ENCODE data around the gene DCTD.

DNA sequence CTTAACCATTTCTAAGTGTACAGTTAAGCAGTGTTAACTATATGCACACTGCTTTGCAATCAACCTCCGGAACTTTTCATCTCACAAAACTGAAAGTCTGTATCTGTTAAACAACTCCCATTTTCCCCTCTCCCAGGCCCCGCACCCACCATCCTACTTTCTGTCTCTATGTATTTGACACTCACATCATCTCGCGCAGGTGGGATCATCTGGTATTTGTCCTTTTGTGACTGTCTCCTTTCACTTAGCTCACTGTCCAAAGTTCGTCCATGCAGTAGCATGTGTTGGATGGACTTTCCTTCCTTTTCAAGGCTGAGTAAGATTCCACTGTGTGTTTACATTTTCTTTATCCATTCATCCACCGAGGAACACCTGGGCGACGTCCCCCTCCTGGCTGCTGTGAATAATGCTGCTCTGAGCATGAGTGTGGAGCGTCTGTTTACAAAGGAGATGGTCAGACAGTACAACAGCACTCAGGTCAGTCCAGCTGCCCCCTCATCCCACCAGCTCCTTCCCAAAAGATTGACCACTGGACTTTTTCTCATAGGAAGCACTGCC is 39.8 kb downstream of the DCTD start:
- no peak for TF ChIP-seq EZH2 (IDR thresholded peaks at IDR 0.05)
- TF ChIP-seq POLR2AphosphoS5 (IDR thresholded peaks at IDR 0.05; ENCODE audit: borderline replicate concordance, low read depth, low read length) = no peak

All from SK-N-MC (cell line).